HG03457 (cell line): ENCODE data around the gene TLCD4.
"Not testable (repeated sequence)": the region's sequence is repeated elsewhere in the genome, so short reads cannot be mapped to it uniquely, and the experiment has no call there.

Source experiments
- ATAC-seq: cut with Tn5 transposase; IDR thresholded peaks from one replicate; pipeline ENCODE4 v1.9.1; 2021; ENCODE audit warnings: moderate number of reproducible peaks; ENCODE audit not compliant: unreplicated experiment

The TLCD4 gene

DNA sequence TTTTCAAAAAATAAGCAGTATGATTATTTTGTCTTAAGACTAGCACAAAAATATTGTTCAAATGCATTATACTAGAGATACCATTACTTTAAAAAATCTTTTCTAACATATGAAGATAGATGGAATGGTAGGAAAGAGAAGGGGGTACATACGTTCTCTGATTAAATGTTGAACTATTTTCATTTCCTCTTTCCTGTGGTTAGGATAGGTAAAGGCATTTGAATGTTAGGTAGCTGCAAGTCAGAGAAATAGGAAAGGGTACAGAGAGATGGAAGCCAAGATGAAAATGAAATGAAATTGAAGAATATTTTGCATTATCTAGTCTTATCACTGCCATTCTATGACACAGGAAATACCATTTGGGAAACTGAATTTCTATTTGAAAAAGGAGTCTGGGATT lies 28.3 kb downstream of the TLCD4 start:
- ATAC-seq = no peak

DNA sequence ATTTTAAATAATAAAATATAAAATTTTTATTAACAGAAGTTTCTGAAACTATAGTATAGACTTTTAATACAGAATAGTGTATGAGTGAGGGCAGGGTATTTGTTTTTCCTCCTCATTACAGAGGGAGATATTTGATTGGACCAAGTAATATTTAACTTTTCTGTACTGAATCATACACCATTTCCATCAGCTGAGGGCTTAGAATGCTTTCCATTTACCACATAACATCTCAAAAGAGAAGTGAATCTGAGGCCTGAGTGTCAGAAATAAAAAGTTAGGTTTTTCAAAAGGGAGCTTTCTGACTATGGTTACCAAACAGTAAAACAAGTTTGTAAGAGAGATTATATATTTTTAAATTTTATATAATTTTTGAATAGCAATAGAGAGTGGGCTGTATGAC lies 29.5 kb downstream of the TLCD4 start:
- ATAC-seq = no peak

DNA sequence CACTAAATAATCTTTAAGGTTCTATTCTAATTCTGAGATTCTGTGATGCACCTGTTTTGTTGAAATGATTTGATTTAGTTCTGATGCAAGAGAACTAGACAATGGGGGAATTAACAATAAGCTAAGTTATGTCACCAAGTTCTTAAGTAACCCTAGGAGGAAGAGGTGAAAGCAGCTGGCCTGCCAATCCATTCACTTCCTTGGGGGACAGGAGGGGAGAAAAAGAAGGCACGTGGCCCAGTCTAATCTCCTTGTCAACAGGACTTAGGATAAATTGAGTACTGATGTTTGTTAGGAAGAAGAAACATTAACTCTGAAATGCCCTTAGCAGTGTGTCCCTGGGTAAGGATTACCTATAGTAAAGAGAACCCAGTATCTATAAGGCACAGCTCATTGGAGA lies 36.9 kb downstream of the TLCD4 start:
- no peak for ATAC-seq

DNA sequence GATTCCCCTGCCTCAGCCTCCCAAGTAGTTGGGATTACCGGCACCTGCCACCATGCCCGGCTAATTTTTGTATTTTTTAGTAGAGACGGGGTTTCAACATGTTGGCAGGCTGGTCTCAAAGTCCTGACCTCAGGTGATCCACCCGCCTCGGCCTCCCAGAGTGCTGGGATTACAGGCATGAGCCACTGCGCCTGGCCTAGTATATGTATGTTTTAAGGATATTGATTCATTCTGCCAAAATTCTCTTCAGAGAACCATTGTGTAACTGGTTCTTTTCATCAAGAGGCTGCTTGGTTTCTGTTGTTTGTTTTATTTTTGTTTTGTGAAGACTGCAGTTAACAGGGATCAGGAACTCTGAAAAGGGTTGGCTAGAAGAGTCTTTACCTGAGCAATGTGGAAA lies 48.4 kb downstream of the TLCD4 start:
- not testable (repeated sequence) for ATAC-seq
